SK-N-SH (cell line): ENCODE results near the gene NT5C1A. TPM values are rescaled to one million over a fixed set of nuclear protein-coding genes. Genes with fewer than 3 reads are reported as not detected.

Source experiments
- CTCF ChIA-PET: fragments of 300-600, 350-600 bp; formaldehyde crosslinking; extraction: SDS; loops from one replicate; lab custom pipeline; 2021; lab: Yijun Ruan, JAX
- POLR2A ChIA-PET: fragments of 350-600 bp; sonication (Branson Sonifier 250); formaldehyde crosslinking; extraction: SDS; loops from one replicate; lab custom pipeline; 2020; ENCODE audit warnings: antibody characterized with exemption, inconsistent platforms; lab: Yijun Ruan, JAX
- DNase-seq: peaks from one replicate; pipeline ENCODE4 v3.0.0; 2012
- H2AFZ ChIP-seq: fragments of 200-600 bp; sonication (generic); 2 replicates; pipeline ENCODE4 v1.8.1; 2016; ENCODE audit warnings: antibody characterized with exemption, mild to moderate bottlenecking, low read depth
- H3F3A ChIP-seq: fragments of 200-600 bp; sonication (generic); replicated peaks from 2 replicates; pipeline ENCODE3; 2016; ENCODE audit warnings: antibody characterized with exemption, mild to moderate bottlenecking; ENCODE audit not compliant: insufficient read depth
- H3K27ac ChIP-seq, 2 experiments: fragments of 200-500 bp in 1 of 2; fragments of 200-600 bp in 1 of 2; sonication (Bioruptor generic) in 1 of 2; sonication (generic), shearing (Covaris generic) in 1 of 2; 2 replicates each; pipeline versions ENCODE4 v1.5.1 to v1.6.1; 2014 to 2016; ENCODE audit warnings: low read depth in 2 of 2, inconsistent platforms in 1 of 2, low read length in 1 of 2, mild to moderate bottlenecking in 1 of 2, mixed read lengths in 1 of 2
- H3K27me3 ChIP-seq: fragments of 200-600 bp; sonication (generic), shearing (Covaris generic); 2 replicates; pipeline ENCODE4 v1.6.1; 2016; ENCODE audit warnings: mixed run types; ENCODE audit not compliant: insufficient read depth
- H3K36me3 ChIP-seq, 2 experiments: fragments of 200-500 bp in 1 of 2; fragments of 200-600 bp in 1 of 2; sonication (Bioruptor generic) in 1 of 2; sonication (generic) in 1 of 2; replicated peaks in 1 of 2; 2 replicates each; pipeline versions ENCODE3 to v1.5.1; 2014 to 2016; ENCODE audit warnings: low read length in 1 of 2, mild to moderate bottlenecking in 1 of 2; ENCODE audit not compliant: insufficient read depth in 2 of 2, control insufficient read depth in 1 of 2
- H3K4me1 ChIP-seq, 2 experiments: fragments of 200-500 bp in 1 of 2; fragments of 200-600 bp in 1 of 2; sonication (Bioruptor generic) in 1 of 2; sonication (generic), shearing (Covaris generic) in 1 of 2; 2 replicates each; pipeline versions ENCODE4 v1.5.1 to v1.6.1; 2014 to 2016; ENCODE audit warnings: low read depth in 1 of 2, low read length in 1 of 2, mixed run types in 1 of 2; ENCODE audit not compliant: insufficient read depth in 2 of 2, control insufficient read depth in 1 of 2
- H3K4me2 ChIP-seq: fragments of 200-600 bp; sonication (generic), shearing (Covaris generic); 2 replicates; pipeline ENCODE4 v1.6.1; 2017; ENCODE audit warnings: mixed run types
- H3K4me3 ChIP-seq, 2 experiments: fragments of 200-500 bp in 1 of 2; fragments of 200-600 bp in 1 of 2; sonication (Bioruptor generic) in 1 of 2; sonication (generic), shearing (Covaris generic) in 1 of 2; 2 replicates each; pipeline versions ENCODE4 v1.5.1 to v1.8.1; 2014 to 2016; ENCODE audit warnings: low read depth in 2 of 2, inconsistent platforms in 1 of 2, low read length in 1 of 2, mild to moderate bottlenecking in 1 of 2, mixed read lengths in 1 of 2, moderate library complexity in 1 of 2
- H3K79me2 ChIP-seq: fragments of 200-600 bp; sonication (generic); 2 replicates; pipeline ENCODE4 v1.8.1; 2017; ENCODE audit warnings: mild to moderate bottlenecking; ENCODE audit not compliant: insufficient read depth
- H3K9ac ChIP-seq: fragments of 200-600 bp; sonication (generic); 2 replicates; pipeline ENCODE4 v1.6.1; 2017; ENCODE audit warnings: mixed run types
- H3K9me2 ChIP-seq: fragments of 200-600 bp; sonication (generic); 2 replicates; pipeline ENCODE4 v1.6.1; 2017; ENCODE audit warnings: mixed run types
- H3K9me3 ChIP-seq: fragments of 200-600 bp; sonication (generic); 2 replicates; pipeline ENCODE4 v1.6.1; 2017; ENCODE audit warnings: mixed run types, mild to moderate bottlenecking, moderate library complexity
- H4K20me1 ChIP-seq: fragments of 200-600 bp; sonication (generic); 2 replicates; pipeline ENCODE4 v1.6.1; 2017; ENCODE audit warnings: mild to moderate bottlenecking, mixed run types; ENCODE audit not compliant: insufficient read depth
- EP300 ChIP-seq, 2 experiments: IDR thresholded peaks; 2 replicates each; pipeline versions ENCODE4 v1.4.0 to v1.6.1; 2012; ENCODE audit warnings: borderline replicate concordance in 1 of 2, low read depth in 1 of 2, low read length in 1 of 2
- EZH2phosphoT487 ChIP-seq: fragments of 200-600 bp; sonication (generic); IDR thresholded peaks from 2 replicates; pipeline ENCODE4 v1.6.1; 2017; ENCODE audit warnings: low read depth, mixed run types, mild to moderate bottlenecking, antibody characterized with exemption, moderate library complexity, borderline replicate concordance
- FOXJ3 ChIP-seq: sonication (generic); formaldehyde crosslinking; IDR thresholded peaks from 2 replicates; pipeline ENCODE4 v1.5.1; 2020; ENCODE audit warnings: mild to moderate bottlenecking, missing genetic modification reagents
- FOXM1 ChIP-seq: IDR thresholded peaks from 2 replicates; pipeline ENCODE4 v1.4.0; 2012; ENCODE audit warnings: low read depth, mild to moderate bottlenecking
- GATA2 ChIP-seq: sonication (generic); formaldehyde crosslinking; IDR thresholded peaks from 2 replicates; pipeline ENCODE4 v1.5.0; 2020; ENCODE audit warnings: mild to moderate bottlenecking, missing genetic modification reagents
- JUND ChIP-seq: IDR thresholded peaks from 2 replicates; pipeline ENCODE4 v1.4.0; 2012
- MXI1 ChIP-seq: IDR thresholded peaks from 2 replicates; pipeline ENCODE4 v1.6.1; 2012; ENCODE audit warnings: mild to moderate bottlenecking, low read depth, low read length, improper control_type of control experiment
- NFIC ChIP-seq: IDR thresholded peaks from 2 replicates; pipeline ENCODE4 v1.4.0; 2012; ENCODE audit warnings: borderline replicate concordance
- NRF1 ChIP-seq: IDR thresholded peaks from 2 replicates; pipeline ENCODE4 v1.6.1; 2012; ENCODE audit warnings: low read depth, mild to moderate bottlenecking, low read length
- RFX5 ChIP-seq: IDR thresholded peaks from 2 replicates; pipeline ENCODE4 v1.6.1; 2012; ENCODE audit warnings: mild to moderate bottlenecking, improper control_type of control experiment, low read length
- RXRA ChIP-seq: IDR thresholded peaks from 2 replicates; pipeline ENCODE4 v1.4.0; 2012; ENCODE audit warnings: low read depth, mild to moderate bottlenecking, borderline replicate concordance
- SIN3A ChIP-seq: IDR thresholded peaks from 2 replicates; pipeline ENCODE4 v1.6.1; 2012; ENCODE audit warnings: low read depth, mild to moderate bottlenecking, low read length, moderate library complexity, borderline replicate concordance
- SMC3 ChIP-seq: IDR thresholded peaks from 2 replicates; pipeline ENCODE4 v1.6.1; 2012; ENCODE audit warnings: low read depth, low read length, improper control_type of control experiment
- TAF1 ChIP-seq: IDR thresholded peaks from 2 replicates; pipeline ENCODE4 v1.6.1; 2012; ENCODE audit warnings: low read depth, mild to moderate bottlenecking, low read length, moderate library complexity, borderline replicate concordance
- TEAD4 ChIP-seq: IDR thresholded peaks from 2 replicates; pipeline ENCODE4 v1.4.0; 2012; ENCODE audit warnings: mild to moderate bottlenecking, borderline replicate concordance; ENCODE audit not compliant: insufficient read depth
- YY1 ChIP-seq: IDR thresholded peaks from 2 replicates; pipeline ENCODE4 v1.4.0; 2012; ENCODE audit warnings: low read depth, mild to moderate bottlenecking
- WGBS: methylation state at CpG from one replicate; pipeline ENCODE4 v1.1.6; 2017; ENCODE audit warnings: low lambda C conversion rate; 5-methylcytosine and 5-hydroxymethylcytosine counted together
- polyA plus RNA-seq, 3 experiments: library from polyadenylated mRNA; depleted of rRNA; stranded (reverse); fragments of >200 nt; gene quantifications; 2 replicates each; pipeline ENCODE4 v1.2.3, GENCODE V29; 2012
- TF ChIP-seq, protein P1 (sequence below): fragments of 150-350 bp; IDR thresholded peaks from 2 replicates; pipeline ENCODE4 v1.6.1; 2016; ENCODE audit warnings: mild to moderate bottlenecking, low read depth, low read length
- TF ChIP-seq, protein P2 (sequence below): IDR thresholded peaks from 2 replicates; pipeline ENCODE4 v1.6.1; 2012; ENCODE audit warnings: mild to moderate bottlenecking, low read depth, low read length, moderate library complexity
- TF ChIP-seq, protein P3 (sequence below): IDR thresholded peaks from 2 replicates; pipeline ENCODE4 v1.4.0; 2012; ENCODE audit warnings: low read depth, borderline replicate concordance
- TF ChIP-seq, protein P4 (sequence below): IDR thresholded peaks from 2 replicates; pipeline ENCODE4 v1.4.0; 2012; ENCODE audit warnings: low read depth, borderline replicate concordance

NT5C1A gene
- polyA plus RNA-seq, 1 of the 3 experiments (the other 2 are of a cell fraction), result 0.12 TPM

DNA sequence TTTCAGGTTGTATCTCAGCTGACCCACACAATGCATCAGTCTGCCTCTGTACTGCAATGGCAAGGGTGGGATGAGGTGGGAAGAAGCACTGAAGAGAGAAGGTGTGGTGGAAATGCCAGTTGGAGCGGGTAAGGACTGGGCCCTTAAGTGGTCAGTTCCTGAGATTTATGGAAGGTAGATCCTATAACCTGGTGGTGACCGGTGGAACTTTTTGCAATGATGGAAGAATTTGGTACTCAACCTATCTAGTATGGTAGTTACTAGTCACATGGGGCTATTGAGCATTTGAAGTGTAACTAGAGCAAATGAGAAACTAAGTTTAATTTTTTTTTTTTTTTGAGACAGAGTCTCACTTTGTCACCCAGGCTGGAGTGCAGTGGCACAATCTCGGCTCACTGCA, 27.5 kb upstream of the NT5C1A start:
- Histone ChIP-seq H3K79me2 (no peaks in the 10 kb centered on the region), H3K9ac (no peak overlapping the region), H4K20me1 (no peaks in the 10 kb centered on the region), H3K27me3 (peaks cover 17% of the 10 kb centered on the region; the same call in 1 of the 2 replicates), H3K36me3 (no peaks in the 10 kb centered on the region), H3K4me3 (no peak overlapping the region), H2AFZ (no peak overlapping the region), H3K9me3 (no peaks in the 10 kb centered on the region), H3K27ac (no peak overlapping the region), H3K4me2 (no peak overlapping the region), H3K4me1 (peaks cover 0 to 17% of the 10 kb centered on the region in 2 experiments; a peak in 1 of 4 replicates), H3F3A (no peaks in the 10 kb centered on the region), H3K9me2 (no peaks in the 10 kb centered on the region)
- no peak for DNase-seq
- 70% methylated on average over 3 of the region's 3 CpGs for WGBS
- ChIA-PET POLR2A (no interaction called here), CTCF (interaction anchor here (1.0 to 5.9 kb wide), 5 partner anchors 8 to 81 kb away, joined by 3 to 71 read pairs (median 42); partner anchors contain the start of genes HPCAL4 and NT5C1A)
- no peak for TF ChIP-seq GATA2
- TF ChIP-seq, protein P1, sequence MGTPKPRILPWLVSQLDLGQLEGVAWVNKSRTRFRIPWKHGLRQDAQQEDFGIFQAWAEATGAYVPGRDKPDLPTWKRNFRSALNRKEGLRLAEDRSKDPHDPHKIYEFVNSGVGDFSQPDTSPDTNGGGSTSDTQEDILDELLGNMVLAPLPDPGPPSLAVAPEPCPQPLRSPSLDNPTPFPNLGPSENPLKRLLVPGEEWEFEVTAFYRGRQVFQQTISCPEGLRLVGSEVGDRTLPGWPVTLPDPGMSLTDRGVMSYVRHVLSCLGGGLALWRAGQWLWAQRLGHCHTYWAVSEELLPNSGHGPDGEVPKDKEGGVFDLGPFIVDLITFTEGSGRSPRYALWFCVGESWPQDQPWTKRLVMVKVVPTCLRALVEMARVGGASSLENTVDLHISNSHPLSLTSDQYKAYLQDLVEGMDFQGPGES, result no peak
- TF ChIP-seq TAF1, result no peak
- TF ChIP-seq NRF1, result no peak
- no peak for TF ChIP-seq NFIC
- no peak for TF ChIP-seq TEAD4
- TF ChIP-seq SMC3, result no peak
- no peak for TF ChIP-seq YY1
- TF ChIP-seq JUND, result no peak
- TF ChIP-seq, protein P2, sequence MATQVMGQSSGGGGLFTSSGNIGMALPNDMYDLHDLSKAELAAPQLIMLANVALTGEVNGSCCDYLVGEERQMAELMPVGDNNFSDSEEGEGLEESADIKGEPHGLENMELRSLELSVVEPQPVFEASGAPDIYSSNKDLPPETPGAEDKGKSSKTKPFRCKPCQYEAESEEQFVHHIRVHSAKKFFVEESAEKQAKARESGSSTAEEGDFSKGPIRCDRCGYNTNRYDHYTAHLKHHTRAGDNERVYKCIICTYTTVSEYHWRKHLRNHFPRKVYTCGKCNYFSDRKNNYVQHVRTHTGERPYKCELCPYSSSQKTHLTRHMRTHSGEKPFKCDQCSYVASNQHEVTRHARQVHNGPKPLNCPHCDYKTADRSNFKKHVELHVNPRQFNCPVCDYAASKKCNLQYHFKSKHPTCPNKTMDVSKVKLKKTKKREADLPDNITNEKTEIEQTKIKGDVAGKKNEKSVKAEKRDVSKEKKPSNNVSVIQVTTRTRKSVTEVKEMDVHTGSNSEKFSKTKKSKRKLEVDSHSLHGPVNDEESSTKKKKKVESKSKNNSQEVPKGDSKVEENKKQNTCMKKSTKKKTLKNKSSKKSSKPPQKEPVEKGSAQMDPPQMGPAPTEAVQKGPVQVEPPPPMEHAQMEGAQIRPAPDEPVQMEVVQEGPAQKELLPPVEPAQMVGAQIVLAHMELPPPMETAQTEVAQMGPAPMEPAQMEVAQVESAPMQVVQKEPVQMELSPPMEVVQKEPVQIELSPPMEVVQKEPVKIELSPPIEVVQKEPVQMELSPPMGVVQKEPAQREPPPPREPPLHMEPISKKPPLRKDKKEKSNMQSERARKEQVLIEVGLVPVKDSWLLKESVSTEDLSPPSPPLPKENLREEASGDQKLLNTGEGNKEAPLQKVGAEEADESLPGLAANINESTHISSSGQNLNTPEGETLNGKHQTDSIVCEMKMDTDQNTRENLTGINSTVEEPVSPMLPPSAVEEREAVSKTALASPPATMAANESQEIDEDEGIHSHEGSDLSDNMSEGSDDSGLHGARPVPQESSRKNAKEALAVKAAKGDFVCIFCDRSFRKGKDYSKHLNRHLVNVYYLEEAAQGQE, result no peak
- TF ChIP-seq FOXM1, result no peak
- no peak for TF ChIP-seq FOXJ3 (CRISPR knock-in tag)
- TF ChIP-seq, protein P3, sequence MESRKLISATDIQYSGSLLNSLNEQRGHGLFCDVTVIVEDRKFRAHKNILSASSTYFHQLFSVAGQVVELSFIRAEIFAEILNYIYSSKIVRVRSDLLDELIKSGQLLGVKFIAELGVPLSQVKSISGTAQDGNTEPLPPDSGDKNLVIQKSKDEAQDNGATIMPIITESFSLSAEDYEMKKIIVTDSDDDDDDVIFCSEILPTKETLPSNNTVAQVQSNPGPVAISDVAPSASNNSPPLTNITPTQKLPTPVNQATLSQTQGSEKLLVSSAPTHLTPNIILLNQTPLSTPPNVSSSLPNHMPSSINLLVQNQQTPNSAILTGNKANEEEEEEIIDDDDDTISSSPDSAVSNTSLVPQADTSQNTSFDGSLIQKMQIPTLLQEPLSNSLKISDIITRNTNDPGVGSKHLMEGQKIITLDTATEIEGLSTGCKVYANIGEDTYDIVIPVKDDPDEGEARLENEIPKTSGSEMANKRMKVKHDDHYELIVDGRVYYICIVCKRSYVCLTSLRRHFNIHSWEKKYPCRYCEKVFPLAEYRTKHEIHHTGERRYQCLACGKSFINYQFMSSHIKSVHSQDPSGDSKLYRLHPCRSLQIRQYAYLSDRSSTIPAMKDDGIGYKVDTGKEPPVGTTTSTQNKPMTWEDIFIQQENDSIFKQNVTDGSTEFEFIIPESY, result no peak
- no peak for TF ChIP-seq MXI1
- TF ChIP-seq, protein P4, sequence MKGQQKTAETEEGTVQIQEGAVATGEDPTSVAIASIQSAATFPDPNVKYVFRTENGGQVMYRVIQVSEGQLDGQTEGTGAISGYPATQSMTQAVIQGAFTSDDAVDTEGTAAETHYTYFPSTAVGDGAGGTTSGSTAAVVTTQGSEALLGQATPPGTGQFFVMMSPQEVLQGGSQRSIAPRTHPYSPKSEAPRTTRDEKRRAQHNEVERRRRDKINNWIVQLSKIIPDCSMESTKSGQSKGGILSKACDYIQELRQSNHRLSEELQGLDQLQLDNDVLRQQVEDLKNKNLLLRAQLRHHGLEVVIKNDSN, result no peak
- no peak for TF ChIP-seq SIN3A
- no peak for TF ChIP-seq RXRA
- no peak for TF ChIP-seq EP300 (IDR thresholded peaks at IDR 0.05; ENCODE audit: borderline replicate concordance in 1 of 2, low read depth in 1 of 2, low read length in 1 of 2)
- TF ChIP-seq EZH2phosphoT487, result no peak
- no peak for TF ChIP-seq RFX5
